ENCODE data around the gene PARP1.

Gene PARP1

GRCh38 chr1:226422478-226422877 is 14.6 kb upstream of the PARP1 start:
- no peak for DNase-seq
- Histone ChIP-seq H3K4me1 (ENCODE audit: control insufficient read depth, insufficient read depth, low read length, poor library complexity, severe bottlenecking) (peaks cover 4% of the 10 kb centered on the region), H3K9me3 (ENCODE audit: control insufficient read depth, low read length) (no peaks in the 10 kb centered on the region), H3K36me3 (ENCODE audit: control insufficient read depth, insufficient read depth, low read length) (no peaks in the 10 kb centered on the region), H3K27ac (ENCODE audit: insufficient read depth, low read length, poor library complexity, severe bottlenecking) (no peak overlapping the region), H3K27me3 (replicated peaks; ENCODE audit: control insufficient read depth, insufficient read depth, low read length, poor library complexity, severe bottlenecking) (no peaks in the 10 kb centered on the region), H3K4me3 (ENCODE audit: insufficient read depth, low read depth, low read length, poor library complexity, severe bottlenecking) (no peak overlapping the region)

- Histone ChIP-seq H3K27me3 (replicated peaks; ENCODE audit: control insufficient read depth, insufficient read depth, low read length, poor library complexity, severe bottlenecking) (no peaks in the 10 kb centered on the region), H3K4me3 (ENCODE audit: insufficient read depth, low read depth, low read length, poor library complexity, severe bottlenecking) (no peak overlapping the region), H3K9me3 (ENCODE audit: control insufficient read depth, low read length) (no peaks in the 10 kb centered on the region), H3K27ac (ENCODE audit: insufficient read depth, low read length, poor library complexity, severe bottlenecking) (no peak overlapping the region), H3K4me1 (ENCODE audit: control insufficient read depth, insufficient read depth, low read length, poor library complexity, severe bottlenecking) (peaks cover 4% of the 10 kb centered on the region), H3K36me3 (ENCODE audit: control insufficient read depth, insufficient read depth, low read length) (no peaks in the 10 kb centered on the region)
- DNase-seq, result no peak
These were observed 13.0 kb upstream of the PARP1 start for GRCh38 chr1:226420897-226421296.

- DNase-seq, result no peak
- no peaks in the 10 kb centered on the region for H3K36me3 ChIP-seq (ENCODE audit: control insufficient read depth, insufficient read depth, low read length)
- no peaks in the 10 kb centered on the region for H3K9me3 ChIP-seq (ENCODE audit: control insufficient read depth, low read length)
- H3K27me3 ChIP-seq (replicated peaks; ENCODE audit: control insufficient read depth, insufficient read depth, low read length, poor library complexity, severe bottlenecking), result no peaks in the 10 kb centered on the region
- H3K27ac ChIP-seq (ENCODE audit: insufficient read depth, low read length, poor library complexity, severe bottlenecking), result no peak overlapping the region
- peaks cover 4% of the 10 kb centered on the region for H3K4me1 ChIP-seq (ENCODE audit: control insufficient read depth, insufficient read depth, low read length, poor library complexity, severe bottlenecking)
- no peak overlapping the region for H3K4me3 ChIP-seq (ENCODE audit: insufficient read depth, low read depth, low read length, poor library complexity, severe bottlenecking)
These were observed 12.4 kb upstream of the PARP1 start for GRCh38 chr1:226420328-226420727.

- no peaks in the 10 kb centered on the region for H3K27me3 ChIP-seq (replicated peaks; ENCODE audit: control insufficient read depth, insufficient read depth, low read length, poor library complexity, severe bottlenecking)
- H3K4me3 ChIP-seq (ENCODE audit: insufficient read depth, low read depth, low read length, poor library complexity, severe bottlenecking), result no peak overlapping the region
- peaks cover under 1% of the 10 kb centered on the region for H3K4me1 ChIP-seq (ENCODE audit: control insufficient read depth, insufficient read depth, low read length, poor library complexity, severe bottlenecking)
- no peak overlapping the region for H3K27ac ChIP-seq (ENCODE audit: insufficient read depth, low read length, poor library complexity, severe bottlenecking)
- H3K9me3 ChIP-seq (ENCODE audit: control insufficient read depth, low read length), result no peaks in the 10 kb centered on the region
- no peak for DNase-seq
- H3K36me3 ChIP-seq (ENCODE audit: control insufficient read depth, insufficient read depth, low read length), result no peaks in the 10 kb centered on the region
These were observed 11.6 kb upstream of the PARP1 start for GRCh38 chr1:226419284-226420029.

GRCh38 chr1:226417830-226418546 is 10.1 kb upstream of the PARP1 start:
- no peak for DNase-seq
- no peak overlapping the region for H3K4me3 ChIP-seq (ENCODE audit: insufficient read depth, low read depth, low read length, poor library complexity, severe bottlenecking)
- H3K4me1 ChIP-seq (ENCODE audit: control insufficient read depth, insufficient read depth, low read length, poor library complexity, severe bottlenecking), result no peaks in the 10 kb centered on the region
- H3K36me3 ChIP-seq (ENCODE audit: control insufficient read depth, insufficient read depth, low read length), result no peaks in the 10 kb centered on the region
- no peaks in the 10 kb centered on the region for H3K9me3 ChIP-seq (ENCODE audit: control insufficient read depth, low read length)
- H3K27me3 ChIP-seq (replicated peaks; ENCODE audit: control insufficient read depth, insufficient read depth, low read length, poor library complexity, severe bottlenecking), result no peaks in the 10 kb centered on the region
- H3K27ac ChIP-seq (ENCODE audit: insufficient read depth, low read length, poor library complexity, severe bottlenecking), result no peak overlapping the region

- Histone ChIP-seq H3K9me3 (ENCODE audit: control insufficient read depth, low read length) (no peaks in the 10 kb centered on the region), H3K36me3 (ENCODE audit: control insufficient read depth, insufficient read depth, low read length) (no peaks in the 10 kb centered on the region), H3K4me3 (ENCODE audit: insufficient read depth, low read depth, low read length, poor library complexity, severe bottlenecking) (no peak overlapping the region), H3K27me3 (replicated peaks; ENCODE audit: control insufficient read depth, insufficient read depth, low read length, poor library complexity, severe bottlenecking) (no peaks in the 10 kb centered on the region), H3K4me1 (ENCODE audit: control insufficient read depth, insufficient read depth, low read length, poor library complexity, severe bottlenecking) (no peaks in the 10 kb centered on the region), H3K27ac (ENCODE audit: insufficient read depth, low read length, poor library complexity, severe bottlenecking) (no peak overlapping the region)
- DNase-seq, result no peak
These were observed 9.5 kb upstream of the PARP1 start for GRCh38 chr1:226417350-226417749.

GRCh38 chr1:226414098-226414698 is 6.3 kb upstream of the PARP1 start:
- no peaks in the 10 kb centered on the region for H3K4me1 ChIP-seq (ENCODE audit: control insufficient read depth, insufficient read depth, low read length, poor library complexity, severe bottlenecking)
- no peaks in the 10 kb centered on the region for H3K36me3 ChIP-seq (ENCODE audit: control insufficient read depth, insufficient read depth, low read length)
- no peak for DNase-seq
- no peak overlapping the region for H3K4me3 ChIP-seq (ENCODE audit: insufficient read depth, low read depth, low read length, poor library complexity, severe bottlenecking)
- H3K9me3 ChIP-seq (ENCODE audit: control insufficient read depth, low read length), result no peaks in the 10 kb centered on the region
- H3K27ac ChIP-seq (ENCODE audit: insufficient read depth, low read length, poor library complexity, severe bottlenecking), result no peak overlapping the region
- no peaks in the 10 kb centered on the region for H3K27me3 ChIP-seq (replicated peaks; ENCODE audit: control insufficient read depth, insufficient read depth, low read length, poor library complexity, severe bottlenecking)

GRCh38 chr1:226411619-226412018 is 3.7 kb upstream of the PARP1 start:
- no peak overlapping the region for H3K4me3 ChIP-seq (ENCODE audit: insufficient read depth, low read depth, low read length, poor library complexity, severe bottlenecking)
- H3K9me3 ChIP-seq (ENCODE audit: control insufficient read depth, low read length), result no peaks in the 10 kb centered on the region
- H3K27me3 ChIP-seq (replicated peaks; ENCODE audit: control insufficient read depth, insufficient read depth, low read length, poor library complexity, severe bottlenecking), result no peaks in the 10 kb centered on the region
- no peaks in the 10 kb centered on the region for H3K36me3 ChIP-seq (ENCODE audit: control insufficient read depth, insufficient read depth, low read length)
- peaks cover 5% of the 10 kb centered on the region for H3K4me1 ChIP-seq (ENCODE audit: control insufficient read depth, insufficient read depth, low read length, poor library complexity, severe bottlenecking)
- H3K27ac ChIP-seq (ENCODE audit: insufficient read depth, low read length, poor library complexity, severe bottlenecking), result no peak overlapping the region
- no peak for DNase-seq

GRCh38 chr1:226410958-226411357 is 3.1 kb upstream of the PARP1 start:
- peaks cover 12% of the 10 kb centered on the region for H3K4me1 ChIP-seq (ENCODE audit: control insufficient read depth, insufficient read depth, low read length, poor library complexity, severe bottlenecking)
- H3K27me3 ChIP-seq (replicated peaks; ENCODE audit: control insufficient read depth, insufficient read depth, low read length, poor library complexity, severe bottlenecking), result no peaks in the 10 kb centered on the region
- no peak for DNase-seq
- H3K36me3 ChIP-seq (ENCODE audit: control insufficient read depth, insufficient read depth, low read length), result no peaks in the 10 kb centered on the region
- no peaks in the 10 kb centered on the region for H3K9me3 ChIP-seq (ENCODE audit: control insufficient read depth, low read length)
- no peak overlapping the region for H3K27ac ChIP-seq (ENCODE audit: insufficient read depth, low read length, poor library complexity, severe bottlenecking)
- no peak overlapping the region for H3K4me3 ChIP-seq (ENCODE audit: insufficient read depth, low read depth, low read length, poor library complexity, severe bottlenecking)

GRCh38 chr1:226409392-226409791 is 1.5 kb upstream of the PARP1 start:
- no peaks in the 10 kb centered on the region for H3K9me3 ChIP-seq (ENCODE audit: control insufficient read depth, low read length)
- no peak for DNase-seq
- H3K4me3 ChIP-seq (ENCODE audit: insufficient read depth, low read depth, low read length, poor library complexity, severe bottlenecking), result no peak overlapping the region
- H3K27me3 ChIP-seq (replicated peaks; ENCODE audit: control insufficient read depth, insufficient read depth, low read length, poor library complexity, severe bottlenecking), result no peaks in the 10 kb centered on the region
- H3K27ac ChIP-seq (ENCODE audit: insufficient read depth, low read length, poor library complexity, severe bottlenecking), result no peak overlapping the region
- H3K36me3 ChIP-seq (ENCODE audit: control insufficient read depth, insufficient read depth, low read length), result no peaks in the 10 kb centered on the region
- peaks cover 25% of the 10 kb centered on the region for H3K4me1 ChIP-seq (ENCODE audit: control insufficient read depth, insufficient read depth, low read length, poor library complexity, severe bottlenecking)
